Stimulated activated effector memory CD8-positive, alpha-beta T cell treated with anti-CD3 and anti-CD28 coated beads, Interleukin-12 subunit alpha, Interleukin-12 subunit beta, amount 100 ng/mL, for 72 hours (primary cell): ENCODE results near the gene POTEM.
"Not testable (repeated sequence)": the region's sequence is repeated elsewhere in the genome, so short reads cannot be mapped to it uniquely, and the experiment has no call there.

Experiments used
- ATAC-seq: fragments of 150-1000 bp; cut with Tn5 transposase; 2 replicates; pipeline ENCODE4 v1.10.0; 2021
- DNase-seq, 2 donors: peaks; one replicate each; pipeline ENCODE4 v3.0.0; 2021 to 2022; ENCODE audit warnings: low spot score in 2 of 2
- H3K27ac Mint-ChIP-seq: one replicate; pipeline ENCODE4 v1.8.0; 2022; ENCODE audit warnings: mild to moderate bottlenecking, mixed read lengths
- H3K36me3 Mint-ChIP-seq: one replicate; pipeline ENCODE4 v1.8.0; 2022; ENCODE audit warnings: mild to moderate bottlenecking, mixed read lengths
- H3K4me1 Mint-ChIP-seq: one replicate; pipeline ENCODE4 v1.8.0; 2022; ENCODE audit warnings: mixed read lengths
- H3K4me3 Mint-ChIP-seq: one replicate; pipeline ENCODE4 v1.8.0; 2022; ENCODE audit warnings: mild to moderate bottlenecking, mixed read lengths
- H3K9me3 Mint-ChIP-seq: one replicate; pipeline ENCODE4 v1.8.0; 2022; ENCODE audit warnings: mixed read lengths

The POTEM gene

DNA sequence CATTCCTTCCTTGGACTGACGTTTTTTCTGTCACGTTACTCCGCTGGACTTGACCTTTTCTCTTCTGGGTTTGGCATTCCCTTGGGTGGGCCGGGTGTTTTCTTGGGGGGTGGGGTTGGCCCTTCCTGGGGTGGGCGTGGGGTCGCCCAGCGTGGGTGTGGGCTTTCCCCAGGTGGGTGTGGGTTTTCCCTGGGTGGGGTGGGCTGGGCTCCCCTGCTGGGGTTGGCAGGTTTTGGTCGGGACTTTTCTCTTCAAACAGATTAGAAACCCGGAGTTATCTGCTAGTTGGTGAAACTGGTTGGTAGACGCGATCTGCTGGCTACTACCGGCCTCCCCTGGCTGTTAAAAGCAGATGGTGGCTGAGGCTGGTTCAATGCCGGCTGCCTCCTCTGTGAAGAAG is at the start of gene POTEM:
TSS of gene POTEM (plus strand) at position 301 of the 400 bp plus-strand sequence. CDS start at position 353, 52 bp downstream.
- not testable (repeated sequence) for H3K27ac Mint-ChIP-seq

DNA sequence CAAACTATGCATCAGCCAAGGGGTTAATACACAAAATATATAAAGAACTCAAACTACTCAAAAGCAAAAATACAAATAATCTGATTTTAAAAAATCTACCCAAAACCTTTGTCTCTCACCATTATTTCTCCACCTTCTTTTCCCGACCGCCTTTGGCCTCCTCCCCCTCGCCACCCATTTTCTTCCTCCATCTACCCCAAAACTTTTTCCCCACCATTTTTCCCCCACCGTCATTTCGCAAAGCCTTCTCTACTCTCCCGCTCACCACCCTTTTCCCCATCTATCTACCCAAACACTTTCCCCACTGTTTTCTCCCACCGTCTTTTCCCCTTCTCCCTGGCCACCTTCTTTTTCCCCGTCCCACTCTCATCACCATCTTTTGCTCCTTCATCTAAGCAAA is 48.9 kb upstream of the POTEM start:
- not testable (repeated sequence) for H3K4me3 Mint-ChIP-seq, H3K9me3 Mint-ChIP-seq, H3K27ac Mint-ChIP-seq, H3K36me3 Mint-ChIP-seq, ATAC-seq, DNase-seq, H3K4me1 Mint-ChIP-seq

More for the DNA sequence above, at the start of gene POTEM:
- H3K9me3 Mint-ChIP-seq, H3K36me3 Mint-ChIP-seq, DNase-seq, H3K4me1 Mint-ChIP-seq, H3K4me3 Mint-ChIP-seq, ATAC-seq: not testable (repeated sequence)

DNA sequence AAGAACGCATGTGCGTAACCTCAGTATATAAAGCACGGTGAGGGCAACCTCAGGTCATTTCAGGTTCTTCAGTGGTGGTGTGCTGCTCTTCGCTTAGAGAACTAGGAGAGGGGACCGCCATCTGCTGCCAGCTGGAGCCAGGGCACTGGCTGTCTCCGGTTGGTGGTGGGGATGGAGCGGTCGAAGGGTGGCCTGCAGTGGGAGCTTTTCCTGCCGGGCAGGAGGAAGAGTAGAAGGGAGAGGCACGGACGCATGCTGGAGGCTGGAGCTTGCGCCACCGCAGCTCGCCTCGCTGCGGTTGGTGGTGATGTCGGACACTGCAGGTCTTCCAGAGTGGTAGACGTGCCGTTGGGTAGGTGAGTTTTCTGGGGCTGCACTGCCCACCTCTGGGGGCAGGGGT is 47.2 kb upstream of the POTEM start:
- not testable (repeated sequence) for H3K4me1 Mint-ChIP-seq, H3K36me3 Mint-ChIP-seq, H3K9me3 Mint-ChIP-seq, H3K4me3 Mint-ChIP-seq, H3K27ac Mint-ChIP-seq, DNase-seq
- ATAC-seq = peak; percentile 34

DNA sequence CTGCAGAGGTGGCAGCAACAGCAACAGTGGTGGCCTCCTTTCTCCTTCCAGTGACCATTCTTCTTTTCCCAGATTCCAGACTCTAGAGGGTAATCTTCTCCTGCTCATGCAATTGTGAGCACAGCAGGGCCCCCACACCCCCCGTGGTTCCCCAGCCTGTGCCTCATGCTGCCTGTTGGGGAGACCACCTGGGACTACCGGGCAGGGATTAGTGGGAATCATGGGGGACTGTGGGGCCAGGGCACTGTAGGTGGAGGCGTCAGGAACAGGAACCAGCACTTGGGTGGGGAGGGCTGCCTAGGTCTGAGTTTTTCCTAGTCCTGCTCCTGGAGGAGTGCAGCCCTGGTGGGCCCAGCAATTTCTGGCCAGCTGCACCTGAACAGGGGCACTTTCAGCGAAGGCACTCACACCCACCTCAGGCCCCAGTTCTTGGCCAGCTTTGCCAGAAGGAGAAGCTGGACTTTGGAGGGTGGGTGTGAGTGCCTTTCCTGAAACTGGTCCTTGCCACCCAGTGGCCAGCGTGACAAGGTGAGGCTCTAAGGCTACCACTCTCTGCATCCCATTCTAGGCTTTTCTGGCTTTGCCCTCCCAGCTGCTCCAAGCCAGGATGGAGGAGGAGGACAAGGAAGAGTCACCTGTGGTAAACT is 46.1 kb upstream of the POTEM start:
- H3K9me3 Mint-ChIP-seq, H3K4me1 Mint-ChIP-seq, H3K36me3 Mint-ChIP-seq, H3K27ac Mint-ChIP-seq, H3K4me3 Mint-ChIP-seq, DNase-seq: not testable (repeated sequence)
- ATAC-seq = peak; percentile 33

DNA sequence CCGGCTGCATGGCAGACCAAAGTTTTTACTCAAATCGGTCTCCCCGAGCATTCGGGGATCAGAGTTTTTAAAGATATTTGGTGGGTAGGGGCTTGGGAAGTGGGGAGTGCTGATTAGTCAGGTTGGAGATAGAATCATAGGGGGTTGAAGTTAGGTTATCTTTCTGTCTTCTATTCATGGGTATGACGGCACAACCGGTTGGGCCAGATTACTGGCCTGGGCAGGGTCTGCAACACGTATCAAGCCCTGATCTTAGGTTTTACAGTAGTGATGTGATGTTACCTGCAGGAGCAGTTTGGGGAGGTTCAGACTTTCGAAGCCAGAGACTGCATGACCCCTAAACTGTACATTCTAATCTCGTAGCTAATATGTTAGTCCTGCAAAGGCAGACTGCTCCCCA is 30.4 kb upstream of the POTEM start:
- not testable (repeated sequence) for H3K9me3 Mint-ChIP-seq, H3K4me1 Mint-ChIP-seq, H3K36me3 Mint-ChIP-seq, H3K27ac Mint-ChIP-seq, H3K4me3 Mint-ChIP-seq, DNase-seq, ATAC-seq

DNA sequence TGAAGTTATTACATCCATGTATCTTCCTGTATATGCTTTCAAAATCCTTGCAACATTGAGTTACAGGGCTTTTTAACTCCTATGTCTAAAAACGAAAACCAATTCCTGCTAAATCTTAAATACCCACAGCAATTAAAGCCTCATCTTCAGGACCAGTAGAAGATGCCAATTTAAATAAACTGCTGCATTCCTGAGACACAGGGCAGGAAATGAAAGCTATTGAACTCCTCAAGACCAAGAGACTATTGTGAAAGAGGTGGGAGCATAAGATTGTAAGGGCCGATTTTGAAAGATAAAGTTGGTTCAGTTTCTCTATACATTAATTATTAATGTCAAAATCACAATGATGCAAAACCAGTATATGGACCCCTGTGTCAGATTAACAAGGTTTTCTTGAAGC is 28.5 kb upstream of the POTEM start:
- not testable (repeated sequence) for ATAC-seq, H3K4me3 Mint-ChIP-seq, H3K36me3 Mint-ChIP-seq, H3K9me3 Mint-ChIP-seq, H3K4me1 Mint-ChIP-seq, DNase-seq, H3K27ac Mint-ChIP-seq

DNA sequence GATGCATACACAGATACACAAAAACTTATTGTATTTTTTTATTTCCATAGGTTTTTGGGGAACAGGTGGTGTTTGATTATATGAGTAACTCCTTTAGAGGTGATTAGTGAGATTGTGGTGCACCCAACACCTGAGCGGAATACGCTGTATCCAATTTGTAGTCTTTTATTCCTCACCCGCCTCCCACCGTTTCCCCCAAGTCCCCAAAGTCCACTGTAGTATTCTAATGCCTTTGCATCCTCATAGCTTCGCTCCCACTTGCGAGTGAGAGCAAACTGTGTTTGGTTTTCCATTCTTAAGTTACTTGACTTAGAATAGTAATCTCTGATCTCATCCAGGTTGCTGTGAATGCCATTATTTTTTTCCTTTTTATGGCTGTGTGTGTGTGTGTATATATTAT is 17.3 kb upstream of the POTEM start:
- H3K27ac Mint-ChIP-seq, H3K4me3 Mint-ChIP-seq, H3K36me3 Mint-ChIP-seq, ATAC-seq, H3K9me3 Mint-ChIP-seq, H3K4me1 Mint-ChIP-seq: not testable (repeated sequence)
- DNase-seq = peak in 1 of 2 donors; percentile 46

DNA sequence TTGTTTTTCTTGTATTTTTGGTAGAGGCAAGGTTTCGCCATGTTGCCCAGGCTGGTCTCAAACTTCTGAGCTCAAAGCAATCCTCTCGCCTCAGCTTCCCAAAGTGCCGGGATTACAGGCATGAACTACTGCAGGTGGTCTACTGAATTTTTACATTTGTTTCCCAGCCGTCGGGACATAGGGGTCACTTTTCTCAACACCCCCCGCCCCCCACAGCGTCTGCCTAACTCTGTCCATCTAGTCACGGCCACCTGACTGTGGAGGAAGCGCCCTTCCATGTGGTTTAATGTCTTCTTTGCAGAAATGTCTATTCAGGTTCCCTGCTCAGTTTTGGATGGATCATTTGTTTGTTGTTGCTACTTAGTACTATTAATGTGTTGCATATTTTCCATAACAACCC is 14.1 kb upstream of the POTEM start:
- not testable (repeated sequence) for H3K4me1 Mint-ChIP-seq, H3K36me3 Mint-ChIP-seq, H3K9me3 Mint-ChIP-seq, H3K27ac Mint-ChIP-seq, H3K4me3 Mint-ChIP-seq
- DNase-seq (peak in 1 of 2 donors; percentile 40), ATAC-seq (peak; percentile 28)

DNA sequence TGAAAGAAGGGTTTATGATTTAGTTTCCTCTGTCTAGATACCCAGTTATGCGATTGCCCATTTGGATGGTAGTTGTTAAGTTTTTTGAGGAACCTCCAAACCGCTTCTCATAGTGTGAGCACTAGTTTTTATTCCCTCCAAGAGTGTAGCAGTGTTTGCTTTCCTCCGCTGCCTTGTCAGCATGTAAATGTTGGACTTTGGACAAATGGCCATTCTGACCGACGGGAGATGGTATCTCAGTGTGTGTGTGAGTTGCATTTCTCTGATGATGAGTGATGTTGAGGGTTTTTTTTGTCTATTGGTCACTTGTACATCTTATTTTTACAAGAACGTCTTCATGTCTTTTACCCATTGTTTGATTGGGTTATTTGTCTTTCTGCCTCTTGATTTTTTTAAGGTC is 11.4 kb upstream of the POTEM start:
- not testable (repeated sequence) for DNase-seq, H3K27ac Mint-ChIP-seq, H3K4me3 Mint-ChIP-seq, H3K9me3 Mint-ChIP-seq, H3K4me1 Mint-ChIP-seq, H3K36me3 Mint-ChIP-seq, ATAC-seq

DNA sequence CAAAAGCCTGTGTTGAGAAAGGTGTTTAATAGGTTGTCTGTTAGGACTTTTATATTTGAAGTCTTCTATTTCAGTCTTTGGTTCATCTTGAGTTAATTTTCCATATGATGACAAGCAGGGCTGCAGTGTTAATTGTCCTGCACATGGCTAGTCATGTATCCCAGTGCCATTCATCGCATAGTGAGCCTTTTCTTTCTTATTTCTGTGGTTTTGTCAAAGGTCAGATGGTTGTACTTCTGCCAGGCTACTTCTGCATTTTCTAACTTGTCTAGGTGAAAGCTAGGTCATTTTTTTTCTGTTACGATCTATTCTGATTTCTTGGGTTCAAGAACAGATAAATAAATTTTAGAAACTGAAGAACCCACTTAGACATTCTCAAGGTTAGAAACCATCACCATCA is 5.7 kb upstream of the POTEM start:
- ATAC-seq, H3K36me3 Mint-ChIP-seq, H3K4me3 Mint-ChIP-seq, H3K4me1 Mint-ChIP-seq, H3K9me3 Mint-ChIP-seq, H3K27ac Mint-ChIP-seq, DNase-seq: not testable (repeated sequence)

DNA sequence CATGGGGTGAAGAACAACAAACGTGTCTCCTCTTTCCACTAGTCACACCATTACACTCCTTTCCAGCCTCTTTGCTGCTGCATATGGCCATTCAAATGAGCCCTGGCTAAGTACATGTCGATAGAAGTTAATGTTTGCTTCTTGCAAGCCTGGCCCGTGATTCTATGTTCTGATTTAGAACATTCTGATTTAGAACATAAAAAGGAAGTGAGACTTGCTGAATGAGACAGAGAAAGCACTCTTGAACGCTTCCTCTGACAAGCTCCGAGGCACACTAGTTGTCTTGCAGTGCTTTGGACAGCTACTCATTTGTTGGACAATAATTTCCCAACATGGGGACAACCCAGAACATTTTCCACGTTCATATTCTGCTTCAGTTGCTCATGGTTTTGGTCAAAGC is 5.1 kb upstream of the POTEM start:
- H3K36me3 Mint-ChIP-seq, H3K4me1 Mint-ChIP-seq, DNase-seq, H3K9me3 Mint-ChIP-seq, ATAC-seq, H3K4me3 Mint-ChIP-seq, H3K27ac Mint-ChIP-seq: not testable (repeated sequence)

DNA sequence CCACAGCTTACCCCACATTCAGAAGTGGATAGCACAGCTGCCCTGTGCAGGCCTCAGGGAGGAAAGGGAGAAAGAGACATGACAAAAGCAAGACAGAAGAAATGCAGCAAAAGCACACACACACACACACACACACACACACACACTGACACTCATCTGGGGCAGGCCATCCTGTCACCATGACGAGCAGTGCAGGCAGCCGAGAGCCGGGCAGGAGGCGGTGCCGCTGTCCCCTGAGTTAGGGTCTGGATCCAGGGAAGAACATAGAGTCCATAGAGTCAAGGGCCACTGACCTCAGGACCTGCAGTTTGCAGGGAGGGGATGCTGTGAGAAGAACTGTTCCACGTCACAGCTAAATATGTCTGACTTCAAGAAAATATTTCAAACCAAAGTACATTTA is 4.0 kb upstream of the POTEM start:
- not testable (repeated sequence) for H3K4me3 Mint-ChIP-seq, H3K27ac Mint-ChIP-seq, H3K36me3 Mint-ChIP-seq, H3K9me3 Mint-ChIP-seq, DNase-seq, H3K4me1 Mint-ChIP-seq
- peak; percentile 40 for ATAC-seq

DNA sequence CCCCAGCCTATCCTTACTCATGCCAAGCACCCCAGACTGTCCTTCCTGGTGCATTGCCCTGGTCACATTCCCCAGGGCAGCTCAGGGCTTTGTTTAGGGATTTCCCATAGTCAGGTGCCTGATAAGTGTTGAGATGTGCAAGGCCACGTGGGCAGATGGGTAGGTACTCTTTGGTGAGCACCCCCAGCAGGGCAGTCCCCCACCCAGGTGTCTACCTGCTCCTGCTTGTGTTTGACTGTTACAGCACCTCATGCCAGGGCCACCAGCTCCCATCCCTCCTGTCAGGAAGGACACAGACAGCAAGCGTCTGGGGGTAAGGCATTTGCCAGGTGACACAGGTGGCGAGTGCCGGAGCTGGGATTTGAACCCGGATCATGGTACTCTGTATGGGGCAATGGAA is 2.4 kb upstream of the POTEM start:
- H3K4me1 Mint-ChIP-seq, H3K4me3 Mint-ChIP-seq, H3K36me3 Mint-ChIP-seq, H3K9me3 Mint-ChIP-seq, H3K27ac Mint-ChIP-seq, DNase-seq: not testable (repeated sequence)
- peak; percentile 8 for ATAC-seq

DNA sequence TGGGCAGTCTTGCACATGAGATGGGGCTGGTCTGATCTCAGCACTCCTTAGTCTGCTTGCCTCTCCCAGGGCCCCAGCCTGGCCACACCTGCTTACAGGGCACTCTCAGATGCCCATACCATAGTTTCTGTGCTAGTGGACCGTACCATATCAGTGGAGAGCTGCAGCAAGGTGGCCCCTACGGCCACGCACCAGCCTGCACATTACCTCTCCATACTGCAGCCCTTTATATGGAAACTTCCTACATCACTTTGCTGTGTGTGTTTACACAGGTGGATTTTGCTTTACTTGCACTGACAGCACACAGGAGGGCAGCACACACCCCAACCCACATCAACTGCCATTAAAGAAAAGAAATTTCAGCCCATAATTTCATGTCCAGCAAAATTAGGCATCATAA is 35.3 kb downstream of the POTEM start:
- not testable (repeated sequence) for DNase-seq, H3K36me3 Mint-ChIP-seq, H3K4me3 Mint-ChIP-seq, H3K4me1 Mint-ChIP-seq, ATAC-seq, H3K9me3 Mint-ChIP-seq, H3K27ac Mint-ChIP-seq

DNA sequence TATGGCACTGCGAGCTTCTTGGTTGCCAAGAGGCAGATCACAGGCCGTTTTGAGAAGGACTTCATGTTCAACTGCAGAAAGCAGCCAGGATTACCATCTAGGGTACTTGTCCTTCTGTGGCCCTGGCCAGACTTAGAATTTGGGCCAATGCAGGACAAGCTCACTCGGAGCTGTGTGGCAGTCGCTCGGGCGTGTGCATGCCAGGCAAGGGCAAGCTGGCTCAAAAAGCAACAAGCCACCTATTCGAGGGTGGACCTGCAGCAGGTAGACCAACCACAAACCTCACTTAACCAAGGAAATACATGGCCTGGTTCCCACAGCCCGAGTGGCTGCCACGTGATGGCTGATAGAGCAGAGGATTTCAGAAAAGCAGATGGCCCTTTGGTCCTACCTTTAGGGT is 39.3 kb downstream of the POTEM start:
- not testable (repeated sequence) for H3K36me3 Mint-ChIP-seq, H3K27ac Mint-ChIP-seq, H3K4me3 Mint-ChIP-seq, H3K4me1 Mint-ChIP-seq, DNase-seq, H3K9me3 Mint-ChIP-seq
- ATAC-seq = peak; percentile 24

DNA sequence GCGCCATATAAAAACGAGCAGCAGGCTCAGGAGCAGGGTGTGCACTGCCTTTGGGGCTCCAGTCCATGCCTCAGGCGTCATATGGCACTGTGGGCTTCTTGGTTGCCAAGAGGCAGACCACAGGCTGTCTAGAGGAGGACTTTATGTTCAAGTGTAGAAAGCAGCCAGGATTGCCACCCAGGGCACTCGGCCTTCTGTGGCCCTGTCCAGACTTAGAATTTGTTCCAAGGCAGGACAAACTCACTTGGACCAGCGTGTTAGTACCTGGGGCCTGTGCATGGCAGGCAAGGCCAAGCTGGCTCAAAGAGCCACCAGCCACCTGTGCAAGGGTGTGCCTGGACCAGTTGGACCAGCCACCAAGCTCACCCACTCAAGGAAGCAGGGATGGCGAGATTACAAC is 40.4 kb downstream of the POTEM start:
- H3K36me3 Mint-ChIP-seq, DNase-seq, ATAC-seq, H3K9me3 Mint-ChIP-seq, H3K27ac Mint-ChIP-seq, H3K4me1 Mint-ChIP-seq, H3K4me3 Mint-ChIP-seq: not testable (repeated sequence)

DNA sequence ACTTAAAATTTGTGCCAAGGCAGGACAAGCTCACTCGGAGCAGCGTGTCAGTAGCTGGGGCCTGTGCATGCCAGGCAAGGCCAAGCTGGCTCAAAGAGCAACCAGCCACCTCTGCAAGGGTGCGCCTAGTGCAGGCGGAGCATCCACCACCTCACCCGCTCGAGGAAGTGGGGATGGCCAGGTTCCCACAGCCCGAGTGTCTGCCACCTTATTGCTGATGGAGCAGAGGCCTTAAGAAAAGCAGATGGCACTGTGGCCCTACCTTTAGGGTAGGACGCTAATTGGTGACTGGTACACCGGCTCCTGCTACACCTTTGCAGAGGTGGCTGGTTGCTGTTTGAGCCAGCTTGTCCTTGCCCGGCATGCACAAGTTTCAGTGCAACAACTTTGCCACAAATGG is 43.8 kb downstream of the POTEM start:
- not testable (repeated sequence) for DNase-seq, ATAC-seq, H3K36me3 Mint-ChIP-seq, H3K4me1 Mint-ChIP-seq, H3K4me3 Mint-ChIP-seq, H3K27ac Mint-ChIP-seq, H3K9me3 Mint-ChIP-seq
